ENCODE results near the gene SPDYE6.
A peak's percentile ranks its signal among the peaks of the same experiment; 100 is the strongest.
"Not testable (repeated sequence)": the region's sequence is repeated elsewhere in the genome, so short reads cannot be mapped to it uniquely, and the experiment has no call there.

SPDYE6 gene, protein sequence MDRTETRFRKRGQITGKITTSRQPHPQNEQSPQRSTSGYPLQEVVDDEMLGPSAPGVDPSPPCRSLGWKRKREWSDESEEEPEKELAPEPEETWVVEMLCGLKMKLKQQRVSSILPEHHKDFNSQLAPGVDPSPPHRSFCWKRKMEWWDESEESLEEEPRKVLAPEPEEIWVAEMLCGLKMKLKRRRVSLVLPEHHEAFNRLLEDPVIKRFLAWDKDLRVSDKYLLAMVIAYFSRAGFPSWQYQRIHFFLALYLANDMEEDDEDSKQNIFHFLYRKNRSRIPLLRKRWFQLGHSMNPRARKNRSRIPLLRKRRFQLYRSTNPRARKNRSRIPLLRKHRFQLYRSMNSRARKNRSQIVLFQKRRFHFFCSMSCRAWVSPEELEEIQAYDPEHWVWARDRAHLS

GRCh38 chr7:102356344-102356743 is at the start of gene SPDYE6:
Gene SPDYE6 (minus strand): TSS chr7:102356444. CDS start chr7:102356023, 421 bp downstream.
- DNase-seq: not testable (repeated sequence)

DNA sequence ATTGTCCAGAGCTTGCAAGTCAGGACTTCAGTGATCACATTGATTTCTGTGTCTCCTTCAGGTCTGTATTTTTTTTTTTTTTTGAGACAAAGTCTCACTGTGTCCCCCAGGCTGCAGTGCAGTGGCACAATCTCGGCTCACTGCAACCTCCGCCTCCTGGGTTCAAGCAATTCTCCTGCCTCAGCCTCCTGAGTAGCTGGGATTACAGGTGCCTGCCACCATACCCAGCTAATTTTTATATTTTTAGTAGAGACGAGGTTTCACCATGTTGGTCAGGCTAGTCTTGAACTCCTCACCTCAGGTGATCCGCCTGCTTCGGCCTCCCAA is 48.6 kb upstream of the SPDYE6 start:
- not testable (repeated sequence) for DNase-seq

DNA sequence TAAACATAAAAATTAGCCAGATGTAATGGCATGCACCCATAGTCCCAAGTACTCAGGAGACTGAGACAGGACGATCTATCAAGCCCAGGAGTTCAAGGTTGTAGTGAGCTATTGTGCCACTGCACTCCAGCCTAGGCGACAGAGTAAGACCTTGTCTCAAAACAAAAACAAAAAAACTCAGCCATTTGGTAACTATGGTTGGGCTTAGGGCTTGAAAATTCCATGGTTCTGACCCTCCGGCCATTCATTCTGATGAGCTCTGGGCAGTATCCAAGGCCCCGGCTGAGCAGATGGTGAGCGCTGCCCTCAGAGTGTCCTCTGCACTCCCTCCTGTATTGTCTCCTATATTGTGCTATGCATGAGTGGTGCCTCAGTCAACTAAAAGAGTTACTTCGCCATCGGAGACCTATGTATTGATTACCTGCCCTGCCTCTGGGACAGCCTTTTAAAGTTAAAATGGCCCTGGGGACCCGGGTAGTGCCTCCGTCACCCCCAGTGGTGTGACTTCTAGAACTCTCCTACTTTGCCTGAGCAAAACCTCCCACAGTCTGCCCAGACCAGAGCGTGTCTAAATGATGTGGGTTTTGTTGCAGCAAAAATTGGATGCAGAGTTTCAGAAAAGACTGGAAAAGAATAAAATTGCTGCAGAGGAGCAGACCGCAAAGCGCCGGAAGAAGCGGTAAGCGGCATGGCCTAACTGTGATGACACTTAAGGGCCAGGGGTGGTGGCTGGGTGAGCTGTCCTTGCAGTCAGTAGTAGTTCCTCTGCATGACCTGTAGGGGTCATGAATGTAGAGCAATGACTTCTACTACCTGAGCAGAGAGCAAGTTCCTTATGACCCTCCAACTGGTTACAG is 48.0 kb upstream of the SPDYE6 start:
- no peak for DNase-seq

- DNase-seq: no peak
These were observed 47.3 kb upstream of the SPDYE6 start for GRCh38 chr7:102403563-102403962.

DNA sequence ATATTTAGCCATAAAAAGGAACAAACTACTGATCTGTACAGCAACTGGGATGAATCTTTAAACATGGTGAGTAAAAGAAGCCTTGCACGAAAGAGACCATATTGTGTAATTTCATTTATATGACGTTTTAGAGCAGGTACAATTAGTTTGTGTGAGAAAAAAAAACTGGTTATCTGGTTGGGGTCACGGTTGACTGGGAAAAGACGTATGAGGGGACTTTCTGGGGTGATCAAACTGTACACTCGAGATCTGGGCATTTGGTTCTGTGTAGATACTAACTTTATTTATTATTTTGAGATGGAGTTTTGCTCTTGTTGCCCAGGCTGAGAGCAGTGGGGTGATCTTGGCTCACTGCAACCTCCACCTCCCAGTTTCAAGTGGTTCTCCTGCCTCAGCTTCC is 44.1 kb upstream of the SPDYE6 start:
- DNase-seq: no peak

- DNase-seq: no peak
These were observed 42.3 kb upstream of the SPDYE6 start for GRCh38 chr7:102398543-102398942.

- DNase-seq: no peak
These were observed 40.4 kb upstream of the SPDYE6 start for GRCh38 chr7:102396710-102397019.

DNA sequence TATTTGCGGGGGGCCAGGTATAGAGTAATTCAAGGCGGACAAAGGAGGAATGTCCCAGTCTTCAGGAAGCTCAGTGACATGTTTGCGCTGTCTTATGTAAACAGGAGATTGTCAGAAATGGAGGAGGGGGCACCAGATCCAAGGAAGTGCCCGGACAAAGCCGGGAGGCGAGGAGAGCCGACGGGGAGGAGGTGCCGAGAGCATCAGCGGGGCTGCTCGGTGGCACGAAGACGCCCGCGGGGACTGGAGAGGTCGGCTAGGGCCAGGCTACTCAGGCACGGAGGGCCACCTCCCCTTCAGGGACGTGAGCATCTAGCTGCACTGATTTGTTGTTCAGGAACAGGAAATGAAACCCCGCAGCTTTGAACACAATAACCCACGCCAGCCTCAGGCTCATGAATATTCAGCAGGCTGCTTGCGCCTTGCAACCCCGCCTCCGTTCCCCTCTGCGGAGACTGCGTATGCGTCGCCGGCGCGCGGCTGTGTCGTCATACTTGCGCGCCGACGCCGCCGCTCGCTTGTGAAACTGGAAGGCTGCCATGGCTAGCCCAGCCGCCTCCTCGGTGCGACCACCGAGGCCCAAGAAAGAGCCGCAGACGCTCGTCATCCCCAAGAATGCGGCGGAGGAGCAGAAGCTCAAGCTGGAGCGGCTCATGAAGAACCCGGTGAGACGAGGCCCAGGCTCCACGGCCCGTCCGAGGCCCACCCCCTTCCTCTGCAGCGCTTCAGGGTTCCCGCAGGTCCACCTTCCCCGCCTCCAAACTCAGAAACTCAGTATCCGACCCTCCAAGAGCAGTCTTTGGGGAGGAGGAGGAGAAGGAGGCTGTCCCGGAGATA is 39.8 kb upstream of the SPDYE6 start, which contains the start of gene PRKRIP1:
PRKRIP1 (plus strand) TSS at position 491 of the 837 bp plus-strand sequence; CDS start at position 540, 49 bp downstream.
- DNase-seq: peak; percentile 90

- DNase-seq: no peak
These were observed 39.3 kb upstream of the SPDYE6 start for GRCh38 chr7:102395592-102395872.

GRCh38 chr7:102393467-102393866 is 37.2 kb upstream of the SPDYE6 start:
- DNase-seq: no peak

- DNase-seq: no peak
These were observed 36.1 kb upstream of the SPDYE6 start for GRCh38 chr7:102392330-102392729.

DNA sequence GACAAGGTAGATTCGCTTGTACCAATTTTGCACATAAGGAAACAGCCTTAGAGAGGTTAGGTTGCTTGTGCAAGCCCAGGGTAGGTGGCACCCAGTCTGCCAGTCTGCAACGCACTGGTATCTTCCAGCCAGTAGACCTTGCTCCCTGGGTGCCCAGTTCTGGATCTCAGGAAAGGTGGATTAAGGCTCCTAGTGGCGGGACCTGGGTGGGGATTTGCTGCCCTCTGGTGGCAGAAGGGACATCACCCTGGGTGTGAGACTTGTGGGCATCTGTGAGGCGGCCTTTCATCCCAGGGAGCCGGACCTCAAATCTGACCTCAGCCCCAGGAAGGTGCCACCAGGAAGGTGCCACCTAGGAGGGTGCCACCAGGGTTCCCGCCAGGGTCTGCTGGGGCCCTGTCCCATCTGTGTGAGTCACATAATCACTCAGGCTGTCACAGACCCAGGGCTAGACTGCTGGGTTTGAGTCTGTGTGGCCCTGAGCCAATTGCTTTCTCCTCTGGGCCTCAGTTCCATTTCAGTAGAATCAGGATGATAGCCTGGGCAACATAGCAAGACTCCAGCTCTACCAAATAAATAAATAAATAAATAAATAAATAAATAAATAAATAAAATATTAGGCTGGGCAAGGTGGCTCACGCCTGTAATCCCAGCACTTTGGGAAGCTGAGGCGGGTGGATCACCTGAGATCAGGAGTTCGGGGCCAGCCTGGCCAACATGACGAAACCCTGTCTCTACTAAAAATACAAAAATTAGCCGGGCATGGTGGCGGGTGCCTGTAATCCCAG is 34.6 kb upstream of the SPDYE6 start:
- no peak for DNase-seq

- no peak for DNase-seq
These were observed 33.6 kb upstream of the SPDYE6 start for GRCh38 chr7:102389810-102390209.

GRCh38 chr7:102387064-102387463 is 30.8 kb upstream of the SPDYE6 start:
- DNase-seq: no peak

- not testable (repeated sequence) for DNase-seq
These were observed 25.6 kb upstream of the SPDYE6 start for GRCh38 chr7:102381696-102382425.

GRCh38 chr7:102380837-102381236 is 24.6 kb upstream of the SPDYE6 start:
- DNase-seq: not testable (repeated sequence)

DNA sequence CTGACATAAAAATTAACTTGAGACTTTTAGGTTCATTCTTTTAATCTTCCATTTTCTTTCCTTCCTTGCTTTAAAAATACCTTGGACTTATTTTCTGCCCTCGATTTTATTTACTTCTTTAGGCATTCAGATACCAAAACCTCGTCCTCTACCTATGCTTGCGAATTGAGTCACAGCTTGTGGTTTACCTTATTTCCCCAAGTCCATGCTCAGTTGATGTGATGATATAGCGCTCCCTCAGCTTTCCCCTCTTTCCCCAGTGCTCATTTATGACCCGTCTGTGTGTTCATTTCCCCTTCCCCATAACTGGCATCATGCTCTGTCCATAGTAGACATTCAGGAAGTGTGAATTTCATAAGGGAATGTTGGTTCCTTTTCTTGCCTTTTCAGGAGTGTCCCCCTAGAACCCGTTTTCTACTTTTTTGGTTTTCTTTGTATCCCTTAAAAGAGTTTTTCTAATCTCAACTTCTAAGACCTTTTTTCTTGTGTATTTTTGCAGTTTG is 20.8 kb upstream of the SPDYE6 start:
- DNase-seq: no peak

- not testable (repeated sequence) for DNase-seq
These were observed 16.6 kb upstream of the SPDYE6 start for GRCh38 chr7:102372796-102373195.

GRCh38 chr7:102370038-102370437 is 13.8 kb upstream of the SPDYE6 start:
- not testable (repeated sequence) for DNase-seq

- DNase-seq: not testable (repeated sequence)
These were observed 9.1 kb upstream of the SPDYE6 start for GRCh38 chr7:102365390-102365789.

GRCh38 chr7:102364394-102364886 is 8.2 kb upstream of the SPDYE6 start:
- not testable (repeated sequence) for DNase-seq
